Measurements from ENCODE around the gene TXLNG. TPM values are rescaled to one million over a fixed set of nuclear protein-coding genes. Genes with fewer than 3 reads are reported as not detected.

TXLNG gene
- total RNA-seq, 1 donor from 2014 or later, result 37.1 TPM

DNA sequence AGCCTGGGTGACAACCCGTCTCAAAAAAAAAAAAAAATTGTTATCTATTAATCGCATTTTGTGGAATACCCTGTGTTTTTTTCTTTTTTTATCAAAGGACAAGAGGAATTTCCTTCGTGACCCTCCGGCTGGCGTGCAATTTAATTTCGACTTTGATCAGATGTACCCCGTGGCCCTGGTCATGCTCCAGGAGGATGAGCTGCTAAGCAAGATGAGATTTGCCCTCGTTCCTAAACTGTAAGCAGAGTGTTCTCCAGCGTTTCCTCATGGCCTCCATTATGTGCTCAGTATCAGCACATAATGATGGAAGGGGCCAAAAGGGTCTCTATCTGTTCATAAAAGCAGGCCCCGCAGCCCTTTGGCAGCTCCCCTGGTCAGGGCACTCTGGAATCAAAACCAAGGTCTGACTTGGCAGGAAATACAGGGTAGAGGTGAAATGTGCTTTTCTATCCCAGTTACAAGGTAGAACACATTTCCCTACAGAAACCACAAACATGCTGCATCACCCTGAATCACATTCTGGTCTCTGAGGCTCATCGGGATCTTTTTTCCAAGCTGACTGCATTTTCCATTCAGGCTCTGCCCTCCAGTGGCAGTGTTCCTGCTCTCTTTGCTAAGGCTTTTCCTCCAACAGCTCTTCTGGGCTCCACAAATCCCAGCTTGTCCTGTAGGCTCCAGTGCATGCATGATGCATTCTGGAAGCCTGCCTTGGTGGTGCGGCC lies 42.5 kb upstream of the TXLNG start:
- Mint-ChIP-seq H3K4me1 (peaks cover 11% of the 10 kb centered on the region), H3K36me3 (peaks cover 27% of the 10 kb centered on the region), H3K4me3 (no peak overlapping the region), H3K27ac (no peak overlapping the region), H3K27me3 (ENCODE audit: insufficient read depth, low read depth) (no peaks in the 10 kb centered on the region), H3K9me3 (no peaks in the 10 kb centered on the region)
- H3K79me2 ChIP-seq (ENCODE audit: low read depth), result peaks cover 5% of the 10 kb centered on the region
- no peak overlapping the region for H3K4me3 ChIP-seq
- peaks cover 8% of the 10 kb centered on the region for H4K20me1 ChIP-seq (ENCODE audit: low read depth)
- H3K36me3 ChIP-seq, result peaks cover 6% of the 10 kb centered on the region
- no peak for TF ChIP-seq EZH2 (IDR thresholded peaks at IDR 0.05)
- no peak for TF ChIP-seq EZH2phosphoT487 (IDR thresholded peaks at IDR 0.05)
- TF ChIP-seq, protein P1, sequence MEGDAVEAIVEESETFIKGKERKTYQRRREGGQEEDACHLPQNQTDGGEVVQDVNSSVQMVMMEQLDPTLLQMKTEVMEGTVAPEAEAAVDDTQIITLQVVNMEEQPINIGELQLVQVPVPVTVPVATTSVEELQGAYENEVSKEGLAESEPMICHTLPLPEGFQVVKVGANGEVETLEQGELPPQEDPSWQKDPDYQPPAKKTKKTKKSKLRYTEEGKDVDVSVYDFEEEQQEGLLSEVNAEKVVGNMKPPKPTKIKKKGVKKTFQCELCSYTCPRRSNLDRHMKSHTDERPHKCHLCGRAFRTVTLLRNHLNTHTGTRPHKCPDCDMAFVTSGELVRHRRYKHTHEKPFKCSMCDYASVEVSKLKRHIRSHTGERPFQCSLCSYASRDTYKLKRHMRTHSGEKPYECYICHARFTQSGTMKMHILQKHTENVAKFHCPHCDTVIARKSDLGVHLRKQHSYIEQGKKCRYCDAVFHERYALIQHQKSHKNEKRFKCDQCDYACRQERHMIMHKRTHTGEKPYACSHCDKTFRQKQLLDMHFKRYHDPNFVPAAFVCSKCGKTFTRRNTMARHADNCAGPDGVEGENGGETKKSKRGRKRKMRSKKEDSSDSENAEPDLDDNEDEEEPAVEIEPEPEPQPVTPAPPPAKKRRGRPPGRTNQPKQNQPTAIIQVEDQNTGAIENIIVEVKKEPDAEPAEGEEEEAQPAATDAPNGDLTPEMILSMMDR (IDR thresholded peaks at IDR 0.05), result no peak
- no peak overlapping the region for H3K9ac ChIP-seq
- peaks cover 15% of the 10 kb centered on the region for H3F3A ChIP-seq (ENCODE audit: low read depth)
- H3K27me3 ChIP-seq, result no peaks in the 10 kb centered on the region
- H3K4me1 ChIP-seq, result peaks cover 13% of the 10 kb centered on the region
- H2AFZ ChIP-seq (replicated peaks), result no peak overlapping the region
- H3K27ac ChIP-seq, result no peak overlapping the region
- no peaks in the 10 kb centered on the region for H3K9me3 ChIP-seq (ENCODE audit: low read depth)
- no peak for DNase-seq (ENCODE audit: low spot score)
- no peak overlapping the region for H3K4me2 ChIP-seq

- no peak overlapping the region for H3K9ac ChIP-seq
- Mint-ChIP-seq H3K27ac (no peak overlapping the region), H3K9me3 (no peaks in the 10 kb centered on the region), H3K27me3 (ENCODE audit: insufficient read depth, low read depth) (no peaks in the 10 kb centered on the region), H3K4me3 (no peak overlapping the region), H3K36me3 (peaks cover 28% of the 10 kb centered on the region), H3K4me1 (peaks cover 2% of the 10 kb centered on the region)
- no peak for DNase-seq (ENCODE audit: low spot score)
- no peak overlapping the region for H2AFZ ChIP-seq (replicated peaks)
- H3K4me3 ChIP-seq, result no peak overlapping the region
- H3K4me2 ChIP-seq, result no peak overlapping the region
- H3K27ac ChIP-seq, result no peak overlapping the region
- peaks cover 3% of the 10 kb centered on the region for H3K4me1 ChIP-seq
- H3K79me2 ChIP-seq (ENCODE audit: low read depth), result peaks cover 5% of the 10 kb centered on the region
- H3K36me3 ChIP-seq, result peaks cover 6% of the 10 kb centered on the region
- no peaks in the 10 kb centered on the region for H4K20me1 ChIP-seq (ENCODE audit: low read depth)
- TF ChIP-seq EZH2 (IDR thresholded peaks at IDR 0.05), result no peak
- TF ChIP-seq, protein P1 (IDR thresholded peaks at IDR 0.05), result no peak
- TF ChIP-seq EZH2phosphoT487 (IDR thresholded peaks at IDR 0.05), result no peak
- H3F3A ChIP-seq (ENCODE audit: low read depth), result peaks cover 4% of the 10 kb centered on the region
- no peaks in the 10 kb centered on the region for H3K9me3 ChIP-seq (ENCODE audit: low read depth)
- H3K27me3 ChIP-seq, result no peaks in the 10 kb centered on the region
Measured at GRCh38 chrX:16745102-16745501, 41.2 kb upstream of the TXLNG start.

GRCh38 chrX:16745659-16746058 lies 40.6 kb upstream of the TXLNG start:
- Histone ChIP-seq H3K4me2 (no peak overlapping the region), H4K20me1 (ENCODE audit: low read depth) (no peaks in the 10 kb centered on the region), H3K27ac (no peak overlapping the region), H3K9me3 (ENCODE audit: low read depth) (no peaks in the 10 kb centered on the region), H3K27me3 (no peaks in the 10 kb centered on the region), H3K4me1 (no peaks in the 10 kb centered on the region), H3K36me3 (peaks cover 6% of the 10 kb centered on the region), H3K9ac (no peak overlapping the region), H3F3A (ENCODE audit: low read depth) (peaks cover 3% of the 10 kb centered on the region), H3K4me3 (no peak overlapping the region), H3K79me2 (ENCODE audit: low read depth) (peaks cover 5% of the 10 kb centered on the region), H2AFZ (replicated peaks) (no peak overlapping the region)
- Mint-ChIP-seq H3K27ac (no peak overlapping the region), H3K27me3 (ENCODE audit: insufficient read depth, low read depth) (no peaks in the 10 kb centered on the region), H3K9me3 (no peaks in the 10 kb centered on the region), H3K4me3 (no peak overlapping the region), H3K36me3 (peaks cover 31% of the 10 kb centered on the region), H3K4me1 (no peaks in the 10 kb centered on the region)
- DNase-seq (ENCODE audit: low spot score), result no peak
- no peak for TF ChIP-seq EZH2 (IDR thresholded peaks at IDR 0.05)
- no peak for TF ChIP-seq EZH2phosphoT487 (IDR thresholded peaks at IDR 0.05)
- TF ChIP-seq, protein P1 (IDR thresholded peaks at IDR 0.05), result no peak
